AG09309 (cell line): ENCODE measurements around the gene GAL3ST2.

Experiments used
- DNase-seq: peaks from one replicate; pipeline ENCODE4 v3.0.0-alpha.2; 2010; ENCODE audit warnings: low read depth
- H3K4me3 ChIP-seq: 2 replicates; pipeline ENCODE4 v1.5.1; 2011; ENCODE audit warnings: mild to moderate bottlenecking, low read depth, low read length, moderate library complexity; ENCODE audit not compliant: control insufficient read depth
- CTCF ChIP-seq: IDR thresholded peaks from 2 replicates; pipeline ENCODE4 v1.5.1; 2011; ENCODE audit warnings: mild to moderate bottlenecking, low read depth, low read length, inconsistent platforms; ENCODE audit not compliant: insufficient read depth, control insufficient read depth; ENCODE audit errors: missing control alignments

The GAL3ST2 gene

GRCh38 chr2:241771286-241772062, 5.1 kb upstream of the GAL3ST2 start:
- DNase-seq = no peak
- H3K4me3 ChIP-seq = no peak overlapping the region
- no peak for TF ChIP-seq CTCF

GRCh38 chr2:241772063-241772499, 4.5 kb upstream of the GAL3ST2 start:
- H3K4me3 ChIP-seq = no peak overlapping the region
- no peak for TF ChIP-seq CTCF
- DNase-seq = no peak

- no peak for DNase-seq
- no peak overlapping the region for H3K4me3 ChIP-seq
- no peak for TF ChIP-seq CTCF
Observed at GRCh38 chr2:241773511-241774418, 2.9 kb upstream of the GAL3ST2 start.

GRCh38 chr2:241774419-241775222, 2.0 kb upstream of the GAL3ST2 start:
- TF ChIP-seq CTCF = no peak
- no peak overlapping the region; the same call in 1 of the 2 replicates for H3K4me3 ChIP-seq
- DNase-seq = peak; percentile 34

GRCh38 chr2:241775223-241776177, 1.1 kb upstream of the GAL3ST2 start:
- no peak for TF ChIP-seq CTCF
- no peak for DNase-seq
- no peak overlapping the region for H3K4me3 ChIP-seq
